OCI-LY1 (cell line): ENCODE measurements around the gene NFIL3.

ENCODE experiments used
- CTCF ChIP-seq: fragments of 200-600 bp; sonication (generic), shearing (Covaris generic); IDR thresholded peaks from 2 replicates; pipeline ENCODE4 v1.5.1; 2017; ENCODE audit warnings: mild to moderate bottlenecking, antibody characterized with exemption, low read length, moderate library complexity, mixed read lengths
- EZH2 ChIP-seq: fragments of 200-600 bp; sonication (generic), shearing (Covaris generic); IDR thresholded peaks from 2 replicates; pipeline ENCODE4 v1.8.0; 2017; ENCODE audit warnings: borderline replicate concordance, mixed run types, mild to moderate bottlenecking, antibody characterized with exemption, low read length, moderate library complexity, mixed read lengths

DNA sequence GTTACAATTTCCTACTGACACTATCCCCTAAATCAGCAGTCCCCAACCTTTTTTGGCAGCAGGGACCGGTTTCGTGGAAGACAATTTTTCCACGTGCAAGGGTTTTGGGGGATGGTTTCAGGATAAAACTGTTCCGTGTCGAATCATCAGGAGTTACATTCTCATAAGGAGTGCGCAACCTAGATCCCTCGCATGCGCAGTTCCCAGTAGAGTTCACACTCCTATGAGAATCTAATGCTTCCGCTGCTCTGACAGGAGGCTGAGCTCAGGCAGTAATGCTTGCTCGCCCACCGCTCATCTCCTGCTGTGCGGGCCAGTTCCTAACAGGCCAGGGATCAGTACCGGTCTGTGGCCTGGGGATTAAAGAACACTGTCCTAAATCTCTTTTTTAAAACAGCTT, 13.2 kb upstream of the NFIL3 start:
- TF ChIP-seq CTCF, result no peak
- no peak for TF ChIP-seq EZH2
